HEK293 (cell line): ENCODE data around the gene IFNAR1.

Experiments
- CTCF ChIA-PET: fragments of 350-600 bp; formaldehyde crosslinking; extraction: SDS; loops from one replicate; lab custom pipeline; 2021; ENCODE audit warnings: antibody characterized with exemption; lab: Yijun Ruan, JAX
- POLR2A ChIA-PET: fragments of 300-600 bp; formaldehyde crosslinking; extraction: SDS; loops from one replicate; lab custom pipeline; 2020; ENCODE audit warnings: antibody characterized with exemption, inconsistent platforms; lab: Yijun Ruan, JAX
- H3K27ac ChIP-seq: fragments of 200-500 bp; sonication (Bioruptor generic); 2 replicates; pipeline ENCODE4 v1.5.1; 2014; ENCODE audit warnings: low read depth, low read length, control low read depth, inconsistent platforms; ENCODE audit errors: extremely low read depth
- H3K36me3 ChIP-seq, 2 experiments: fragments of 200-500 bp in 1 of 2; sonication (Bioruptor generic) in 1 of 2; 1 replicate in 1 of 2; 2 replicates in 1 of 2; pipeline ENCODE4 v1.5.1; 2014 to 2017; ENCODE audit warnings: inconsistent platforms in 2 of 2, low read length in 2 of 2; ENCODE audit not compliant: control insufficient read depth in 2 of 2, insufficient read depth in 1 of 2
- H3K4me1 ChIP-seq: fragments of 200-500 bp; sonication (Bioruptor generic); 2 replicates; pipeline ENCODE4 v1.5.1; 2014; ENCODE audit warnings: mild to moderate bottlenecking, low read length, inconsistent platforms; ENCODE audit not compliant: control insufficient read depth, insufficient read depth
- H3K4me3 ChIP-seq: 2 replicates; pipeline ENCODE4 v1.5.1; 2011; ENCODE audit warnings: low read depth, mild to moderate bottlenecking, control low read depth, low read length, moderate library complexity
- H3K9me3 ChIP-seq: fragments of 200-500 bp; sonication (Bioruptor generic); 2 replicates; pipeline ENCODE4 v1.5.1; 2014; ENCODE audit warnings: low read depth, low read length, inconsistent platforms; ENCODE audit not compliant: control insufficient read depth, insufficient read depth
- BCL11A ChIP-seq: fragments of 450-650 bp; formaldehyde crosslinking; IDR thresholded peaks from 2 replicates; pipeline ENCODE4 v1.5.1; 2016; ENCODE audit warnings: low read depth, missing biosample characterization, missing genetic modification characterization
- GFI1B ChIP-seq: fragments of 450-650 bp; formaldehyde crosslinking; IDR thresholded peaks from 2 replicates; pipeline ENCODE4 v1.5.1; 2016; ENCODE audit warnings: missing biosample characterization, missing genetic modification characterization
- IKZF3 ChIP-seq: fragments of 450-650 bp; IDR thresholded peaks from 2 replicates; pipeline ENCODE4 v1.5.0; 2018; ENCODE audit warnings: missing biosample characterization, mild to moderate bottlenecking, missing genetic modification characterization, moderate library complexity
- KLF8 ChIP-seq: fragments of 450-650 bp; formaldehyde crosslinking; IDR thresholded peaks from 2 replicates; pipeline ENCODE4 v1.5.1; 2016; ENCODE audit warnings: missing biosample characterization, missing genetic modification characterization
- MYNN ChIP-seq: fragments of 450-650 bp; formaldehyde crosslinking; IDR thresholded peaks from 2 replicates; pipeline ENCODE4 v1.5.1; 2016; ENCODE audit warnings: missing biosample characterization, missing genetic modification characterization, borderline replicate concordance
- REST ChIP-seq: fragments of 450-650 bp; formaldehyde crosslinking; IDR thresholded peaks from 2 replicates; pipeline ENCODE4 v1.5.1; 2016; ENCODE audit warnings: missing biosample characterization, missing genetic modification characterization
- SALL2 ChIP-seq: fragments of 450-650 bp; formaldehyde crosslinking; IDR thresholded peaks from 2 replicates; pipeline ENCODE4 v1.5.0; 2017; ENCODE audit warnings: missing biosample characterization, mild to moderate bottlenecking, missing genetic modification characterization, borderline replicate concordance
- SETDB1 ChIP-seq: IDR thresholded peaks from one replicate; pipeline ENCODE4 v1.6.1; 2017; ENCODE audit warnings: mild to moderate bottlenecking, low read length, moderate library complexity, mixed read lengths; ENCODE audit not compliant: insufficient read length
- SP3 ChIP-seq: fragments of 450-650 bp; formaldehyde crosslinking; IDR thresholded peaks from 2 replicates; pipeline ENCODE4 v1.5.1; 2016; ENCODE audit warnings: missing biosample characterization, missing genetic modification characterization
- SP7 ChIP-seq: fragments of 450-650 bp; formaldehyde crosslinking; IDR thresholded peaks from 2 replicates; pipeline ENCODE4 v1.5.1; 2016; ENCODE audit warnings: missing biosample characterization, missing genetic modification characterization
- ZBTB1 ChIP-seq: fragments of 450-650 bp; formaldehyde crosslinking; IDR thresholded peaks from 2 replicates; pipeline ENCODE4 v1.5.1; 2016; ENCODE audit warnings: missing biosample characterization, missing genetic modification characterization
- ZFP3 ChIP-seq: fragments of 450-650 bp; formaldehyde crosslinking; IDR thresholded peaks from 2 replicates; pipeline ENCODE4 v1.5.1; 2016; ENCODE audit warnings: low read depth, missing biosample characterization, missing genetic modification characterization
- ZFP37 ChIP-seq: fragments of 450-650 bp; formaldehyde crosslinking; IDR thresholded peaks from 2 replicates; pipeline ENCODE4 v1.5.1; 2016; ENCODE audit warnings: missing biosample characterization, missing genetic modification characterization
- ZNF121 ChIP-seq: fragments of 450-650 bp; formaldehyde crosslinking; IDR thresholded peaks from 2 replicates; pipeline ENCODE4 v1.5.1; 2016; ENCODE audit warnings: missing biosample characterization, missing genetic modification characterization
- ZNF157 ChIP-seq: fragments of 450-650 bp; formaldehyde crosslinking; IDR thresholded peaks from 2 replicates; pipeline ENCODE4 v1.5.1; 2016; ENCODE audit warnings: missing biosample characterization, missing genetic modification characterization
- ZNF174 ChIP-seq: fragments of 450-650 bp; formaldehyde crosslinking; IDR thresholded peaks from 2 replicates; pipeline ENCODE4 v1.5.0; 2017; ENCODE audit warnings: missing biosample characterization, mild to moderate bottlenecking, missing genetic modification characterization
- ZNF2 ChIP-seq: fragments of 450-650 bp; formaldehyde crosslinking; IDR thresholded peaks from 2 replicates; pipeline ENCODE4 v1.5.1; 2016; ENCODE audit warnings: missing biosample characterization, missing genetic modification characterization
- ZNF248 ChIP-seq: fragments of 450-650 bp; formaldehyde crosslinking; IDR thresholded peaks from 2 replicates; pipeline ENCODE4 v1.5.1; 2017; ENCODE audit warnings: missing biosample characterization, missing genetic modification characterization
- ZNF26 ChIP-seq: fragments of 450-650 bp; formaldehyde crosslinking; IDR thresholded peaks from 2 replicates; pipeline ENCODE4 v1.5.1; 2016; ENCODE audit warnings: missing biosample characterization, missing genetic modification characterization
- ZNF302 ChIP-seq: fragments of 450-650 bp; formaldehyde crosslinking; IDR thresholded peaks from 2 replicates; pipeline ENCODE4 v1.5.1; 2016; ENCODE audit warnings: missing biosample characterization, missing genetic modification characterization, low read depth
- ZNF362 ChIP-seq: fragments of 450-650 bp; formaldehyde crosslinking; IDR thresholded peaks from 2 replicates; pipeline ENCODE4 v1.5.1; 2016; ENCODE audit warnings: missing biosample characterization, missing genetic modification characterization
- ZNF426 ChIP-seq: fragments of 450-650 bp; formaldehyde crosslinking; IDR thresholded peaks from 2 replicates; pipeline ENCODE4 v1.5.1; 2017; ENCODE audit warnings: missing biosample characterization, missing genetic modification characterization, mild to moderate bottlenecking, inconsistent platforms, moderate library complexity
- ZNF501 ChIP-seq: fragments of 450-650 bp; formaldehyde crosslinking; IDR thresholded peaks from 2 replicates; pipeline ENCODE4 v1.5.1; 2016; ENCODE audit warnings: missing biosample characterization, missing genetic modification characterization
- ZNF544 ChIP-seq: fragments of 450-650 bp; formaldehyde crosslinking; IDR thresholded peaks from 2 replicates; pipeline ENCODE4 v1.5.0; 2017; ENCODE audit warnings: missing biosample characterization, missing genetic modification characterization
- ZNF580 ChIP-seq: fragments of 450-650 bp; formaldehyde crosslinking; IDR thresholded peaks from 2 replicates; pipeline ENCODE4 v1.5.1; 2016; ENCODE audit warnings: missing biosample characterization, missing genetic modification characterization
- ZNF621 ChIP-seq: fragments of 450-650 bp; formaldehyde crosslinking; IDR thresholded peaks from 2 replicates; pipeline ENCODE4 v1.5.1; 2017; ENCODE audit warnings: missing biosample characterization, missing genetic modification characterization
- ZNF654 ChIP-seq: fragments of 450-650 bp; formaldehyde crosslinking; IDR thresholded peaks from 2 replicates; pipeline ENCODE4 v1.5.1; 2016; ENCODE audit warnings: low read depth, missing biosample characterization, missing genetic modification characterization
- ZNF747 ChIP-seq: fragments of 450-650 bp; formaldehyde crosslinking; IDR thresholded peaks from 2 replicates; pipeline ENCODE4 v1.5.1; 2016; ENCODE audit warnings: missing biosample characterization, missing genetic modification characterization
- ZSCAN23 ChIP-seq: fragments of 450-650 bp; formaldehyde crosslinking; IDR thresholded peaks from 2 replicates; pipeline ENCODE4 v1.5.1; 2016; ENCODE audit warnings: missing biosample characterization, missing genetic modification characterization

IFNAR1 gene

GRCh38 chr21:33374080-33374449 is 49.3 kb downstream of the IFNAR1 start:
- Histone ChIP-seq H3K4me1 (peaks cover 3% of the 10 kb centered on the region; the same call in 1 of the 2 replicates), H3K27ac (no peak overlapping the region), H3K9me3 (no peaks in the 10 kb centered on the region), H3K4me3 (no peak overlapping the region), H3K36me3 (no peaks in the 10 kb centered on the region)
- CTCF ChIA-PET: interaction anchor here (0.7 to 4.6 kb wide), 8 partner anchors 8 to 434 kb away, joined by 3 to 29 read pairs (median 6); no protein-coding TSS in a partner anchor
- POLR2A ChIA-PET: no interaction called here
- no peak for TF ChIP-seq BCL11A (tag by site-specific recombination)
- TF ChIP-seq SETDB1: peak; percentile 82
- TF ChIP-seq ZNF157 (tag by site-specific recombination): peak; percentile 98

GRCh38 chr21:33374450-33375096 is 49.8 kb downstream of the IFNAR1 start:
- no peak overlapping the region for H3K4me3 ChIP-seq
- H3K9me3 ChIP-seq: no peaks in the 10 kb centered on the region
- H3K27ac ChIP-seq: no peak overlapping the region
- no peaks in the 10 kb centered on the region for H3K36me3 ChIP-seq
- peaks cover 3% of the 10 kb centered on the region; the same call in 1 of the 2 replicates for H3K4me1 ChIP-seq
- CTCF ChIA-PET: interaction anchor here (0.6 to 4.6 kb wide), 14 partner anchors 9 to 568 kb away, joined by 3 to 29 read pairs (median 4); no protein-coding TSS in a partner anchor
- POLR2A ChIA-PET: no interaction called here
- no peak for TF ChIP-seq ZNF121
- no peak for TF ChIP-seq ZNF174 (tag by site-specific recombination)
- TF ChIP-seq ZNF747: no peak
- no peak for TF ChIP-seq ZNF544 (tag by site-specific recombination)
- no peak for TF ChIP-seq ZFP37
- TF ChIP-seq GFI1B (tag by site-specific recombination): no peak
- TF ChIP-seq ZNF362 (tag by site-specific recombination): 0 out of 2 replicates have a peak, but pooled peaks have one; percentile 49
- TF ChIP-seq SETDB1: peak; percentile 66
- TF ChIP-seq ZNF157 (tag by site-specific recombination): no peak
- TF ChIP-seq ZFP3: no peak
- no peak for TF ChIP-seq MYNN (tag by site-specific recombination)
- TF ChIP-seq SP7 (tag by site-specific recombination): 0 out of 2 replicates have a peak, but pooled peaks have one; percentile 19
- no peak for TF ChIP-seq ZNF621 (tag by site-specific recombination)
- no peak for TF ChIP-seq ZNF580 (tag by site-specific recombination)
- no peak for TF ChIP-seq ZNF26 (tag by site-specific recombination)
- TF ChIP-seq ZBTB1 (tag by site-specific recombination): no peak
- no peak for TF ChIP-seq SALL2 (tag by site-specific recombination)
- no peak for TF ChIP-seq ZNF302 (tag by site-specific recombination)
- no peak for TF ChIP-seq ZNF426 (tag by site-specific recombination)
- TF ChIP-seq ZSCAN23 (tag by site-specific recombination): no peak
- TF ChIP-seq KLF8 (tag by site-specific recombination): peak; percentile 34; the same call in 1 of the 2 replicates
- no peak for TF ChIP-seq REST
- no peak for TF ChIP-seq ZNF248
- no peak for TF ChIP-seq ZNF501 (tag by site-specific recombination)
- TF ChIP-seq SP3: no peak
- TF ChIP-seq ZNF654 (tag by site-specific recombination): peak; percentile 81
- TF ChIP-seq IKZF3 (tag by site-specific recombination): no peak
- no peak for TF ChIP-seq ZNF2
